CD4-positive, CD25-positive, alpha-beta regulatory T cell (primary cell): ENCODE measurements around the gene NPTX1. TPM values are rescaled to one million over a fixed set of nuclear protein-coding genes. Genes with fewer than 3 reads are reported as not detected.
A peak's percentile ranks its signal among the peaks of the same experiment; 100 is the strongest.

ENCODE experiments used
- ATAC-seq, 2 donors: fragments of 150-1000 bp; cut with Tn5 transposase; one replicate each; pipeline ENCODE4 v1.10.0; 2021; ENCODE audit warnings: low read depth in 2 of 2, moderate number of reproducible peaks in 2 of 2, moderate library complexity in 1 of 2
- DNase-seq, 3 donors: peaks; one replicate each; pipeline versions ENCODE4 v3.0.0 to v3.0.0-alpha.2; 2012 to 2022; ENCODE audit warnings: mixed read lengths in 1 of 3
- H3K27ac ChIP-seq: one replicate; pipeline ENCODE4 v1.7.0; 2013; ENCODE audit warnings: mild to moderate bottlenecking, low read length; ENCODE audit not compliant: insufficient read depth, poor library complexity, severe bottlenecking
- H3K27me3 ChIP-seq: one replicate; pipeline ENCODE4 v1.7.0; 2013; ENCODE audit warnings: low read length; ENCODE audit not compliant: control insufficient read depth, insufficient read depth
- H3K36me3 ChIP-seq: one replicate; pipeline ENCODE4 v1.7.0; 2013; ENCODE audit warnings: mild to moderate bottlenecking, low read length, moderate library complexity; ENCODE audit not compliant: control insufficient read depth, insufficient read depth
- H3K4me1 ChIP-seq: 2 replicates; pipeline ENCODE4 v1.7.0; 2013; ENCODE audit warnings: mild to moderate bottlenecking, low read length; ENCODE audit not compliant: insufficient read depth, control insufficient read depth, poor library complexity, severe bottlenecking
- H3K4me3 ChIP-seq: one replicate; pipeline ENCODE4 v1.7.0; 2013; ENCODE audit warnings: low read depth, mild to moderate bottlenecking, low read length, moderate library complexity
- H3K9me3 ChIP-seq, 2 experiments: 1 replicate in 1 of 2; 2 replicates in 1 of 2; pipeline ENCODE4 v1.7.0; 2013; ENCODE audit warnings: low read length in 2 of 2, mild to moderate bottlenecking in 1 of 2, moderate library complexity in 1 of 2; ENCODE audit not compliant: control insufficient read depth in 2 of 2
- H3K27ac Mint-ChIP-seq, 3 donors: one replicate each; pipeline ENCODE4 v1.8.0; 2020 to 2022; ENCODE audit warnings: mild to moderate bottlenecking in 3 of 3, mixed read lengths in 3 of 3, moderate library complexity in 2 of 3
- H3K27me3 Mint-ChIP-seq: one replicate; pipeline ENCODE4 v1.8.0; 2022; ENCODE audit warnings: mild to moderate bottlenecking, mixed read lengths
- H3K36me3 Mint-ChIP-seq: one replicate; pipeline ENCODE4 v1.8.0; 2020; ENCODE audit warnings: mixed read lengths
- H3K4me1 Mint-ChIP-seq, 4 donors: one replicate each; pipeline ENCODE4 v1.8.0; 2020 to 2022; ENCODE audit warnings: mixed read lengths in 4 of 4, mild to moderate bottlenecking in 1 of 4
- H3K4me3 Mint-ChIP-seq, 4 donors: one replicate each; pipeline ENCODE4 v1.8.0; 2020 to 2022; ENCODE audit warnings: mild to moderate bottlenecking in 4 of 4, mixed read lengths in 4 of 4, moderate library complexity in 3 of 4
- H3K9me3 Mint-ChIP-seq, 7 donors: one replicate each; pipeline ENCODE4 v1.8.0; 2020 to 2022; ENCODE audit warnings: mixed read lengths in 7 of 7, mild to moderate bottlenecking in 3 of 7, moderate library complexity in 2 of 7
- polyA plus RNA-seq, 4 donors: library from polyadenylated mRNA; unstranded; fragments of 300-500 nt; fragmentation: Illumina TruSeq; gene quantifications; one replicate each; pipeline ENCODE4 v1.2.3, GENCODE V29; 2021
- total RNA-seq: library from RNA; stranded (reverse); gene quantifications from one replicate; pipeline ENCODE4 v1.2.3, GENCODE V29; 2022

NPTX1 gene
- total and polyA plus RNA-seq, 5 donors from 2014 or later, result 0.07 to 0.22 TPM; not detected in 3

GRCh38 chr17:80428796-80429195 is 47.6 kb downstream of the NPTX1 start:
- peaks cover 14% of the 10 kb centered on the region for H3K4me1 ChIP-seq
- peaks cover 0 to 6% (median under 1%) of the 10 kb centered on the region in 4 donors for H3K4me1 Mint-ChIP-seq
- H3K27me3 Mint-ChIP-seq, result no peaks in the 10 kb centered on the region
- ATAC-seq (no peak), DNase-seq (no peak)
- H3K36me3 ChIP-seq, result no peaks in the 10 kb centered on the region
- no peak overlapping the region for H3K4me3 ChIP-seq
- H3K27ac ChIP-seq, result no peak overlapping the region
- no peak overlapping the region for H3K27ac Mint-ChIP-seq
- no peak overlapping the region for H3K4me3 Mint-ChIP-seq
- no peaks in the 10 kb centered on the region for H3K9me3 Mint-ChIP-seq
- no peaks in the 10 kb centered on the region for H3K36me3 Mint-ChIP-seq
- H3K27me3 ChIP-seq, result no peaks in the 10 kb centered on the region
- H3K9me3 ChIP-seq, result no peaks in the 10 kb centered on the region

DNA sequence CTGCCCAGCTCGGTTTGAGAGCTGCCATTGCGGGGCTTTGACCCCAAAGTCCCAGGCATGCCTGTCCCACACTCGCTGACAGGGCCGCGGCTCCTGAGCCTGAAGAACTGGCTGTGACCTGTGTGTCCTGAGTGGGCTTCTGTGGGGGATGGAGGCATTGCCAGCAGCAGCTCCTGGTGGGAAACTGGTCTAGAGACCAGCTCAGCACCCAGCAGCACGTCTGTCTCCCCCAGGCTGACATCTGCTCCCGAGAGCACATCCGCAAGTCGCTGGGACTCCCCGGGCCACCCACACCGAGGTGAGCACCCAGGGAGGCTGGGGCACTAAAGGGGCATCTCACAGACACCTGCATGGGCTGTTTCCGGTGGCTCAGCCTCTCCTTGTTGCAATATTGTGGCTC is 48.0 kb downstream of the NPTX1 start:
- Mint-ChIP-seq H3K27me3 (no peaks in the 10 kb centered on the region), H3K4me1 (peaks cover 0 to 6% (median under 1%) of the 10 kb centered on the region in 4 donors), H3K27ac (no peak overlapping the region), H3K9me3 (no peaks in the 10 kb centered on the region), H3K36me3 (no peaks in the 10 kb centered on the region), H3K4me3 (no peak overlapping the region)
- ATAC-seq (no peak), DNase-seq (no peak)
- no peaks in the 10 kb centered on the region for H3K27me3 ChIP-seq
- H3K27ac ChIP-seq, result no peak overlapping the region
- H3K4me1 ChIP-seq, result peaks cover 14% of the 10 kb centered on the region
- no peak overlapping the region for H3K4me3 ChIP-seq
- H3K36me3 ChIP-seq, result no peaks in the 10 kb centered on the region
- no peaks in the 10 kb centered on the region for H3K9me3 ChIP-seq

DNA sequence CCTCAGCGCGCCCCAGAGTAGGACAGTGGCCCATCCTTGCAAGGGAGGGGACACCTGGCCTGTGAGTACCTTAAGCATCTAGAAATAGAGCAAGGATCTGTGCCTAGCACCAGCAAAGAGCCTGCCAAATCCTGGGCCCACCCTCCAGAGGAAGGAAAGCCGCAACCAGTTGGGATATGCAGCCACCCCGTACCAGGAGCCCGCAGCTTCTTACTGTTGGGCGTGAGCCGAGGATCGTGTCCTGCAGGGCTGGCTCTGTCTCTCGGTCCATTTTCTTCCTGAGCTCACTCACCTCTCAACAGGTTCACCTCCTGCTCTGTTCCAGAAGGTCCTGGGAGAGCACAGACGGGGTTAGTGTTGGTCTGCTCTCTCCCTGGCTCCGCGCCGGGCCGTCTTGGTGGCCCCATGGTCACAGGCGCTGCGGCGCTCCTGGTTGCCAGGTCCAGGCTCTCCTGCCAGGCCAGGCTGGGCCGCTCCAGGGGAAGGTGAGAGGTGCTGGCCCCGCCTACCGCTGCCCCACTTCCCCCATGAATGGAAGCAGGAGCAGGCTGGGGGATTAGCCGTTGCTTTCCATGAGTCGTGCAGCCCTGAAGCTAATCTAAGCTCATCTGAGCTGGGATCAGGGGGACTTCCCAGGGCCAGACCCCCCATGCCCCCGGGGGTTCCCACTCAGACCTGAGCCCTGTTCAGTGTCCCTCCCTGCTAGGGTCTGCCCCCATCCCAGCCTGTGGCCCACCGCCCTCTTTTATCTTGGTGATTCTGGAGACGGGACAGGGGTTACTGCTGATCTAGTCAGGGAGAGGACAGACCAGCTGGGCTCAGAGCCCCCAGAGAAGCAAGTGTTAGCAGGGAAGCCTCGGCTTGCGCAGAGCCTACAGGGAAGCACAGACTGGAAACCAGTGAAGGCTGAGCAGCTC is 48.8 kb downstream of the NPTX1 start:
- Histone ChIP-seq H3K4me3 (no peak overlapping the region), H3K9me3 (no peaks in the 10 kb centered on the region), H3K36me3 (no peaks in the 10 kb centered on the region), H3K4me1 (peaks cover 14% of the 10 kb centered on the region), H3K27me3 (no peaks in the 10 kb centered on the region), H3K27ac (no peak overlapping the region)
- Mint-ChIP-seq H3K4me3 (no peak overlapping the region), H3K4me1 (peaks cover 0 to 6% (median under 1%) of the 10 kb centered on the region in 4 donors), H3K36me3 (no peaks in the 10 kb centered on the region), H3K9me3 (no peaks in the 10 kb centered on the region), H3K27me3 (no peaks in the 10 kb centered on the region), H3K27ac (no peak overlapping the region)
- DNase-seq (no peak), ATAC-seq (no peak)

GRCh38 chr17:80426671-80427326 is 49.6 kb downstream of the NPTX1 start:
- H3K36me3 Mint-ChIP-seq, result no peaks in the 10 kb centered on the region
- peak overlapping the region in 1 of 3 donors; percentile 51 for H3K27ac Mint-ChIP-seq

DNA sequence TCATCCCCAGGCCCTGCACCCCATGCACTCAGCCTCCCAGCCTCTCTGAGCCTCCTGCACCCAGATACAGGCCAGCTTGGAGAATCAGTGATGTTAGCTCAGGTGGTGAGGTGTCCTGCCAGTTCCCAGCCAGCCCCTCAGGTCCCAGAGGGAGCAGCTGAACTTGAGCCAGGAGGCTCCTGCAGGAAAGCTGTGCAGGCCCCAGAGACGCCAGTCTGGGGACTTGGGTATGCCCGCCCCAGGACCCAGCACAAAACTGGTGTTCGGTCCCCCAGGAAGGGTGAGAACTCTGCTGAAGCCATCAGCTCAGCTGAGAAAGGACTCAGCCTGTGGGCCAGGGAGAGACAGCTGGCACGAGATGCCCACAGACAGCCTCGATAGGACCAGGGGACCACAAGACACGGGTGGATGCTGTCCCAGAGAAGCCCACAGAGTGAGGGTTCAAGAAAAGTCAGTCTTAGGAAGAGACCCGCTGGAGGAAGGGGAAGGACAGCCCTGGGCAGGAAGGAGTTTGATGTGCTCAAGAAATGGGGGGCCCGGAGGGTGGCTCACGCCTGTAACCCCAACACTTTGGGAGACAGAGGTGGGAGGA is 50.5 kb downstream of the NPTX1 start:
- no peak overlapping the region for H3K4me3 ChIP-seq
- no peaks in the 10 kb centered on the region for H3K9me3 ChIP-seq
- no peaks in the 10 kb centered on the region for H3K27me3 ChIP-seq
- Mint-ChIP-seq H3K4me3 (no peak overlapping the region), H3K27ac (peak overlapping the region in 1 of 3 donors; percentile 51), H3K9me3 (no peaks in the 10 kb centered on the region), H3K36me3 (no peaks in the 10 kb centered on the region), H3K27me3 (no peaks in the 10 kb centered on the region), H3K4me1 (peaks cover 0 to 6% (median under 1%) of the 10 kb centered on the region in 4 donors)
- no peak for ATAC-seq
- H3K27ac ChIP-seq, result no peak overlapping the region
- peaks cover 14% of the 10 kb centered on the region for H3K4me1 ChIP-seq
- H3K36me3 ChIP-seq, result no peaks in the 10 kb centered on the region
- no peak for DNase-seq

More at GRCh38 chr17:80426671-80427326, 49.6 kb downstream of the NPTX1 start:
- Histone ChIP-seq H3K36me3 (no peaks in the 10 kb centered on the region), H3K4me3 (no peak overlapping the region), H3K4me1 (peaks cover 14% of the 10 kb centered on the region), H3K9me3 (no peaks in the 10 kb centered on the region), H3K27me3 (no peaks in the 10 kb centered on the region), H3K27ac (no peak overlapping the region)
- Mint-ChIP-seq H3K4me1 (peaks cover 0 to 6% (median under 1%) of the 10 kb centered on the region in 4 donors), H3K4me3 (no peak overlapping the region), H3K9me3 (no peaks in the 10 kb centered on the region), H3K27me3 (no peaks in the 10 kb centered on the region)
- ATAC-seq (peak; percentile 94), DNase-seq (peak; percentile 77 to 86 (median 78))

GRCh38 chr17:80424878-80425765 is 51.3 kb downstream of the NPTX1 start:
- no peak overlapping the region for H3K4me3 Mint-ChIP-seq
- H3K27ac Mint-ChIP-seq, result peak overlapping the region in 1 of 3 donors; percentile 26
- no peak for DNase-seq
- no peak overlapping the region for H3K4me3 ChIP-seq
- no peaks in the 10 kb centered on the region for H3K36me3 Mint-ChIP-seq
- H3K4me1 ChIP-seq, result peaks cover 14% of the 10 kb centered on the region
- H3K27me3 Mint-ChIP-seq, result no peaks in the 10 kb centered on the region
- no peaks in the 10 kb centered on the region for H3K27me3 ChIP-seq
- H3K36me3 ChIP-seq, result no peaks in the 10 kb centered on the region
- no peak overlapping the region for H3K27ac ChIP-seq
- ATAC-seq, result no peak
- H3K4me1 Mint-ChIP-seq, result peaks cover 0 to 6% (median under 1%) of the 10 kb centered on the region in 4 donors
- H3K9me3 ChIP-seq, result no peaks in the 10 kb centered on the region
- H3K9me3 Mint-ChIP-seq, result no peaks in the 10 kb centered on the region

DNA sequence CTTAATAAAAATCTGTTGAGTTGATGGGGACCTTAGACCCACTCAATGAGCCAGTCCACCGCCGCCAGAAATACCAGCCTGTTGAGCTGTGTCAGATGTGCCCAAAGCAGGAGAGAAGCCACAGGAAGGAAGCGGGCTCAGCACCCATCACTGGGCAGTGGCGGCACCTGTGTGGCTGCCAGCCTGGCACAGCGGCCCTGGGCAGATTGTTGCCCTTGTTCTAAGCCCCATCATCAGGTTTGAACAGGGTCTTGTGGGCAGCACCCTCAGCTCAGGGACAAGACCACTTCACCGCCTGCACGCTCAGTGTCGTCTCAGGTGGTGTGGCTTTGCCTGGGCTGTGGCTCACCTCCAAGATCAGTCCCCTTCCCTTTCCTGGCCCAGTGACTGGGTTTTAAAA is 52.1 kb downstream of the NPTX1 start:
- Histone ChIP-seq H3K36me3 (no peaks in the 10 kb centered on the region), H3K4me3 (no peak overlapping the region), H3K27me3 (no peaks in the 10 kb centered on the region), H3K27ac (no peak overlapping the region), H3K9me3 (no peaks in the 10 kb centered on the region), H3K4me1 (peaks cover 14% of the 10 kb centered on the region)
- H3K9me3 Mint-ChIP-seq, result no peaks in the 10 kb centered on the region
- peak overlapping the region in 1 of 3 donors; percentile 84 for H3K27ac Mint-ChIP-seq
- H3K4me3 Mint-ChIP-seq, result no peak overlapping the region
- DNase-seq, result peak in 1 of 3 donors; percentile 9
- no peaks in the 10 kb centered on the region for H3K27me3 Mint-ChIP-seq
- H3K4me1 Mint-ChIP-seq, result peaks cover 0 to 6% (median 2%) of the 10 kb centered on the region in 4 donors
- no peak for ATAC-seq
- no peaks in the 10 kb centered on the region for H3K36me3 Mint-ChIP-seq
